Duodenal mucosa (tissue), 2 donors: ENCODE measurements around the gene ZNF358.

ENCODE experiments used
- H3K27ac ChIP-seq: one replicate; pipeline ENCODE4 v1.7.0; 2013; ENCODE audit warnings: low read depth, low read length
- H3K27me3 ChIP-seq, 2 donors: one replicate each; pipeline ENCODE4 v1.7.0; 2013; ENCODE audit warnings: low read length in 2 of 2, control low read depth in 1 of 2; ENCODE audit not compliant: insufficient read depth in 2 of 2, control insufficient read depth in 1 of 2
- H3K36me3 ChIP-seq, 2 donors: one replicate each; pipeline ENCODE4 v1.7.0; 2013; ENCODE audit warnings: low read length in 2 of 2, control low read depth in 1 of 2; ENCODE audit not compliant: insufficient read depth in 2 of 2, control insufficient read depth in 1 of 2
- H3K4me1 ChIP-seq, 2 donors: one replicate each; pipeline ENCODE4 v1.7.0; 2013; ENCODE audit warnings: low read length in 2 of 2, control low read depth in 1 of 2; ENCODE audit not compliant: insufficient read depth in 2 of 2, control insufficient read depth in 1 of 2
- H3K4me3 ChIP-seq, 2 donors: one replicate each; pipeline ENCODE4 v1.7.0; 2013; ENCODE audit warnings: low read length in 2 of 2, low read depth in 1 of 2
- H3K9ac ChIP-seq, 2 donors: one replicate each; pipeline ENCODE4 v1.7.0; 2013; ENCODE audit warnings: low read length in 2 of 2, low read depth in 1 of 2
- H3K9me3 ChIP-seq, 2 donors: one replicate each; pipeline ENCODE4 v1.7.0; 2013; ENCODE audit warnings: low read length in 2 of 2, control low read depth in 1 of 2; ENCODE audit not compliant: control insufficient read depth in 1 of 2

Gene ZNF358

GRCh38 chr19:7519361-7520130 is 3.6 kb downstream of the ZNF358 start:
- Histone ChIP-seq H3K9me3 (no peaks in the 10 kb centered on the region), H3K27me3 (no peaks in the 10 kb centered on the region), H3K27ac (no peak overlapping the region), H3K36me3 (no peaks in the 10 kb centered on the region), H3K4me3 (no peak overlapping the region), H3K9ac (no peak overlapping the region), H3K4me1 (peaks cover 30% of the 10 kb centered on the region in 2 donors)

- Histone ChIP-seq H3K4me3 (no peak overlapping the region), H3K9ac (no peak overlapping the region), H3K9me3 (no peaks in the 10 kb centered on the region), H3K4me1 (peaks cover 28 to 29% of the 10 kb centered on the region in 2 donors), H3K36me3 (no peaks in the 10 kb centered on the region), H3K27ac (no peak overlapping the region), H3K27me3 (no peaks in the 10 kb centered on the region)
Measured at GRCh38 chr19:7520131-7521051, 4.5 kb downstream of the ZNF358 start.

DNA sequence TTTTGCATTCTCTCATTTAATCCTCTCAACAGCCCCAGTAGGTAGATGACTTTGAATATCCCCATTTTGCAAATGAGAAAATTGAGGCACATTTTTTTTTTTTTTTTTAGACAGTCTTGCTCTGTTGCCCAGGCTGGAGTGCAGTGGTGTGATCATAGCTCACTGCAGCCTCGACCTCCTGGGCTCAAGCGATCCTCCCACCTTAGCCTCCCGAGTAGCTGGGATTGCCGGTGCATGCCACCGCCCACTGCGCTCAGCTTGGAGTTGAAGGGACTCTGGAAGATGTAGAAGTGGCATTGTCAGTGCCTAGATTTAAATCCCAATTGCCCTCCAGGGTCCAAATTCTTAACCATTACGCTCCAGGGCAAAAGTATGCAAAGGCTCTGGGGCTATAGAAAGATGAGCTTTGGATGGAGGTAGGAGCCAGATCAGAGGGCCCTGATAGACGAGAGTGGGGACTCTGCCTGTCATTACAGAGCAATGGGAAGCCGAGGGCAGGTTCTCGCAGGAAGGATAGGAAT is 5.7 kb downstream of the ZNF358 start:
- Histone ChIP-seq H3K4me1 (peaks cover 22 to 23% of the 10 kb centered on the region in 2 donors), H3K4me3 (peak overlapping the region; percentile 71 to 78), H3K27me3 (no peaks in the 10 kb centered on the region), H3K9me3 (no peaks in the 10 kb centered on the region), H3K9ac (peak overlapping the region; percentile 44 to 72), H3K27ac (no peak overlapping the region), H3K36me3 (peaks cover 0 to 6% of the 10 kb centered on the region in 2 donors)

GRCh38 chr19:7522072-7522922 is 6.4 kb downstream of the ZNF358 start, which contains the start of gene MCOLN1:
Gene MCOLN1 (plus strand): TSS chr19:7522624. CDS start chr19:7522751, 127 bp downstream.
- H3K36me3 ChIP-seq: peaks cover 0 to 8% of the 10 kb centered on the region in 2 donors
- no peaks in the 10 kb centered on the region for H3K9me3 ChIP-seq
- peak within 1 kb of the TSS; percentile 72 to 78 for H3K9ac ChIP-seq
- peaks cover 17% of the 10 kb centered on the region in 2 donors for H3K4me1 ChIP-seq
- no peaks in the 10 kb centered on the region for H3K27me3 ChIP-seq
- H3K27ac ChIP-seq: no peak within 1 kb of the TSS
- H3K4me3 ChIP-seq: peak within 1 kb of the TSS; percentile 78 to 81

- H3K4me3 ChIP-seq: peak overlapping the region; percentile 78 to 81
- H3K27me3 ChIP-seq: no peaks in the 10 kb centered on the region
- peak overlapping the region; percentile 63 to 78 for H3K9ac ChIP-seq
- peaks cover 17% of the 10 kb centered on the region in 2 donors for H3K4me1 ChIP-seq
- H3K9me3 ChIP-seq: no peaks in the 10 kb centered on the region
- peaks cover 0 to 12% of the 10 kb centered on the region in 2 donors for H3K36me3 ChIP-seq
- H3K27ac ChIP-seq: no peak overlapping the region
Measured at GRCh38 chr19:7522923-7523667, 7.2 kb downstream of the ZNF358 start.

GRCh38 chr19:7524523-7524922 is 8.6 kb downstream of the ZNF358 start:
- peaks cover 0 to 23% of the 10 kb centered on the region in 2 donors for H3K36me3 ChIP-seq
- H3K27me3 ChIP-seq: no peaks in the 10 kb centered on the region
- H3K9ac ChIP-seq: no peak overlapping the region
- no peak overlapping the region for H3K4me3 ChIP-seq
- no peaks in the 10 kb centered on the region for H3K9me3 ChIP-seq
- no peak overlapping the region for H3K27ac ChIP-seq
- peaks cover 17% of the 10 kb centered on the region in 2 donors for H3K4me1 ChIP-seq

GRCh38 chr19:7524992-7525739 is 9.3 kb downstream of the ZNF358 start:
- peaks cover 0 to 27% of the 10 kb centered on the region in 2 donors for H3K36me3 ChIP-seq
- peaks cover 17% of the 10 kb centered on the region in 2 donors for H3K4me1 ChIP-seq
- H3K4me3 ChIP-seq: no peak overlapping the region
- H3K27ac ChIP-seq: no peak overlapping the region
- H3K9ac ChIP-seq: no peak overlapping the region
- H3K9me3 ChIP-seq: no peaks in the 10 kb centered on the region
- no peaks in the 10 kb centered on the region for H3K27me3 ChIP-seq

DNA sequence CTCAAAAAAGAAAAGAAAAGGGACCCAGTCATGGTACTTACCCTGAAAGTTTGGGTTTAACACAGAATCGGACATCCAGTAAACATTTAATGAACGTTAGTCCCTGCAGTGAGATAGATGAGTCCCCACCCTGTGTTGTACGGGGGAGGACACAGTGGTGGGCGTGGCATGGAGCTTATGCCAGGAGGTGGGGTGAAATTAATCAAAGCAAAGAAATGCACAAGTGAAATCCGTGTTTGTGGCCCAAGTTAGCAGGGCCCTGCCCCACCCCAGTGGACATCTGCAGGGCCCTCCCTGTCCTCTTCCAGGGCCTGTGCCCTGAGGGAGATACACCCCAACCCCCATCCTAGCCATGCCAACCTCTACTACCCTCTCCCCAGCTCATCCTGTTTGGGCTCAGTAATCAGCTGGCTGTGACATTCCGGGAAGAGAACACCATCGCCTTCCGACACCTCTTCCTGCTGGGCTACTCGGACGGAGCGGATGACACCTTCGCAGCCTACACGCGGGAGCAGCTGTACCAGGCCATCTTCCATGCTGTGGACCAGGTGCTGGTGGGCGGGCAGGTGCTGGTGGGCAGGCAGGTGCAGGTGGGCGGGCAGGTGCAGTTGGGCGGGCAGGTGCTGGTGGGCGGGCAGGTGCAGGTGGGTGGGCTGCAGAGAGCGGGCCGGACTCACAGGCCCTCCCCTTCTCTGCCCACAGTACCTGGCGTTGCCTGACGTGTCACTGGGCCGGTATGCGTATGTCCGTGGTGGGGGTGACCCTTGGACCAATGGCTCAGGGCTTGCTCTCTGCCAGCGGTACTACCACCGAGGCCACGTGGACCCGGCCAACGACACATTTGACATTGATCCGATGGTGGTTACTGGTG is 10.4 kb downstream of the ZNF358 start:
- H3K27me3 ChIP-seq: no peaks in the 10 kb centered on the region
- no peak overlapping the region for H3K9ac ChIP-seq
- no peaks in the 10 kb centered on the region for H3K9me3 ChIP-seq
- H3K36me3 ChIP-seq: peaks cover 0 to 29% of the 10 kb centered on the region in 2 donors
- H3K27ac ChIP-seq: no peak overlapping the region
- peaks cover 17% of the 10 kb centered on the region in 2 donors for H3K4me1 ChIP-seq
- H3K4me3 ChIP-seq: no peak overlapping the region
